NCI-H82 (cell line): Measurements from ENCODE around the gene IGFN1.
"Not testable (repeated sequence)": the region's sequence is repeated elsewhere in the genome, so short reads cannot be mapped to it uniquely, and the experiment has no call there.

Experiments
- DNase-seq: peaks from one replicate; lab custom pipeline; 2025; lab: John Stamatoyannopoulos, UW

The IGFN1 gene

DNA sequence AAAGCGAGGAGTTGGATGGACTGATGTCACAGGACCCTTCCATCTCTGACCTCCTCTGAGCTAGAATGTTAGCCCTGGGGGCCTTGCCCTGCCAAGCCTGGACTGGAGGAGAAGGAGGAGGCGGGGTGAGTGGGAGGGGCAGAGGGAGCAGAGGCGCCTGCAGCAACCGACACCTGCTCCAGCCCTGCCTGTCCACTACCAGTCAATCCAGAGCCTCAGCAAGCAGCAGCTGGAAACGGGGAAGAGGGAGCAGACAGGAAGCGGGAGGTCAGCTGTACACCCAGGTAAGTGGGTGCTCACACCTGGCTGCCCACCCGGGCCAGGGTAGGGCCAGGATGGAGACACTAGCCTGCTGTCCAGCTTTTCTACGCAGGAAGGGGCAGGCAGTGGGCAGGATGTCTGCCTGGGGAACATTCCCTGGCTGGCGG, at the start of gene IGFN1:
TSS of gene IGFN1 (plus strand) at position 201 of the 428 bp plus-strand sequence. CDS start 2,470 bp downstream, outside the sequence.
- peak; percentile 77 for DNase-seq

DNA sequence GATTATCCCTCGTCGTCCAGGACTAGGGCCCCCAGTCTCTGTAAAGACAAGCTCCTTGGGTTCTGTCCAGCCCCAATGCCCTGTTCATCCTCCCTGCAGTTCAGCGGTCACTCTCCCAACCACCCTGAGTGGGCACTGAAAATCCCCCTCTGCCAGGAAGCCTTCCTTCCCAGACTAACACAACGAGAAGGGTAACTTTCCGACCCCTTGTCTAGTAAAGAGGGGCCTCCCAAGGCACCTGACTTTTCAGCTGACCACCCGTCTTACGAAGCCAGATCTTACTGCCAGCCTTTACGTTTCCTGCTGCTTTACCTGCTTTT, 49.7 kb upstream of the IGFN1 start:
- no peak for DNase-seq

- no peak for DNase-seq
Observed at GRCh38 chr1:201141418-201141817, 49.2 kb upstream of the IGFN1 start.

DNA sequence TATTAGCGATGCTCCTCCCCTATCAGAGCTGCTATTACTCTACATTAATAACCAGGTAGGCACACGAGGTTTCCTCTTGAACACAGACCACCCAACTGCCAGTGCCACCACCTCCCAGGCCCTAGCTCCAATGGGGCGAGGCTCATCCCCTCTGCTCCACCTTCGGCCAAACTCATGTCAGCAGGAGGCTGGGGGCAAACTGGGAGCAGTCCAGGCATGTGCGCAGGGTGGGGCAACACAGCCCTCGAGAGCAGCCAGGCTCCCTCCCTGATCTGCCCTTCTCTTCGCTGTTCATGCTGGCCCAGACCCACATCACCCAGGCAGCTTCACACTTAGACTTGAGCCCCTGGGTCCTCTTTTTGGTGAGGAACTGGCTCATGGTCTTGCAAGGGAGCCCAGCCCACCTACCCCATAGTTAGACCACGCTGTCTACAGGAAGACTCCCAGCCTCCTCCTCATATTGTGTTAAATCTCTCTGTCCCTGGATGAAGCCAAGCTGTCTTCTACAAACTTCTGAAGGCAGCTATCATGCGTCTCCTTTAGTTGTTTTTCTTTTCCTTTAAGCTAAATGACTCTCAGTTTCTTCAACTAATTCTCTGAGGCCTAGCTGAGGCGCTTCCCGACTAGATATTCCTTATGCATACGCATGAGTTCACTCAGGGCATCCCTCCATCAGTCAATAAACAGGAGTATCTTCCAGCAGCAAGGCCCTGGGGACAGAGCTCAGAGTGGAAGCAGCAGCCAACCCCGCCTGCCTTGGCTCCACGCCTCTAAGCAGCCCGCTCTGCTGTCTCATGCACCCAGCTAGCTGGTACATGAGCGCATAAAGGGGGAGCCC, 48.4 kb upstream of the IGFN1 start:
- DNase-seq, result no peak

DNA sequence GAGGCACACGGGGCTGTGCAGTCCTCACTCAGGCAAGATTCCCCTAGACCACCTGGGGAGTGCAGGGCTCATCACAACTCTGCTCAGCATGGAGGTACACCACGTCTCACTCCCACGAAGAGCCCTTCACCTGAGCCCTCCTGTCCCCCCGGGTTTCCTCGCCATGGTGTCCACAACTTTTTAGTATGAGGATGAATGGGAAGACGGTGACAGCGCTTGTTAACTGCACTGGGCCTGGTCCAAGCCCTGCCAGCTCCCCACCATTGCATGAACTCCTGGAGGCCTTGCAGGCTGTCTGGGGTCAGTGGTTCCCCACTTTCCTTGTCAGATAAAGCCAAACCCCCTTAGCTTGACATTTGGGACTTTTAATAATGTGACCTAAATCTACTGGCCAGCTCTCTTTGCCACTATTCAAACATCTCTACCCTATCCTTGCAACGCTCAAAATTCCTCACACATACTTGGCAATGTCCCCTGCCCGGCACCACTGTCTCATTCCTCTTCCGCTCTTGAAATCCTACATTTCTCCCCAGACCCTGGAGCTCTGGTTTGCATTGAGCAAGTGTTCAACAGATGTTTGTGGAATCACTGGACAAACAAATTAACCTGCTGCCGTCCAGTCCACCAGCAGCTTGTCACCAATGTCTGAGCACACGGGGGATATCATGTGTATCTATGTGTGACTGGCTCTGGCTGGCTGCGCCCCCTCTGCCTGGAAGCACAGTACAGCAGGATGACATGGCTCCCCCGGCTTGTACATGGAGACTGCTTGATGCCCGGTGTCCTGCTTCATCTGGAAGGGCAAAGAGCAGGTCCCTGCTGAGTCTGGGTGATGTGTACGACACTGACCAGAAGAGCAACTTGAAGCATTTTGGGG, 47.5 kb upstream of the IGFN1 start:
- no peak for DNase-seq

GRCh38 chr1:201143726-201144635, 46.6 kb upstream of the IGFN1 start:
- DNase-seq, result no peak

DNA sequence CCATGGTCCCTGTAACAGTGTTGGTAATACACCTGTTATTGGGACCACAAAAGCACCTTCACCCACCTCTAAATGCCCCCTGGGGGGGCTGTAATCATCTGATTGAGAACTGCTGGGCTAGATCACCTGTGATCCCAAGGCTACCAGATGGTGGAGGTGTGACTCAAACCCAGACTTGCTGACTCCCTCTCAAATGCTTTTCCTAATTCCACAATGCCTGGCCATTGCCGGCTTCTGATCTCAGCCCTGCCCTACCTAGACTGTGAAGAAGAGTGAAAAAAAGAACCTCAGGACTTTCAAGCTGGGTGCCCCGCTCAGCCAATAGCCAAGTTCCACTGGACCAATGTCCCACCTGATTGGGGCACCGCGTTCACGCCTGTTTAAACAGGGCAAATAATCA, 45.9 kb upstream of the IGFN1 start:
- DNase-seq, result peak; percentile 28

DNA sequence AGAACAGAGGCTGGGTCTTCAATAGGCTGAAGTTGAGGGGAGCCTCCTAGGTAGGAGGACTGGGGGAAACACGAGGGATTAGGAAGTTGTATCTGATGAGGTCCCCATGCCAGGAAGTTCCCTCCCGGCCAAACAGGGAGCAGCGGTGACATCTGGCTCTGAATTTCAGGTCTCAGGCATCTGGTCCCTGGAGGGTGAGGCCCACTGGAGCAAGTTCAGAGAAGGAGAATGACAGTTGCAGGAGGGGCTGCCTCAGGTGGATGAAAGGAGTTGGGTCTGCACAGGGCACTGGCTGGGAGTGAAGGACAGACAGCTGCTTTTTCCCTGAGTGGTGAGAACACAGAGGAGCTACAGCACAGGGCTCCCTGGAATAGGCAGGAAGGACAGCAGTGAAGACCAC, 45.5 kb upstream of the IGFN1 start:
- peak; percentile 29 for DNase-seq

GRCh38 chr1:201145816-201146215, 44.8 kb upstream of the IGFN1 start:
- DNase-seq, result no peak

GRCh38 chr1:201146626-201147390, 43.8 kb upstream of the IGFN1 start:
- DNase-seq, result no peak

DNA sequence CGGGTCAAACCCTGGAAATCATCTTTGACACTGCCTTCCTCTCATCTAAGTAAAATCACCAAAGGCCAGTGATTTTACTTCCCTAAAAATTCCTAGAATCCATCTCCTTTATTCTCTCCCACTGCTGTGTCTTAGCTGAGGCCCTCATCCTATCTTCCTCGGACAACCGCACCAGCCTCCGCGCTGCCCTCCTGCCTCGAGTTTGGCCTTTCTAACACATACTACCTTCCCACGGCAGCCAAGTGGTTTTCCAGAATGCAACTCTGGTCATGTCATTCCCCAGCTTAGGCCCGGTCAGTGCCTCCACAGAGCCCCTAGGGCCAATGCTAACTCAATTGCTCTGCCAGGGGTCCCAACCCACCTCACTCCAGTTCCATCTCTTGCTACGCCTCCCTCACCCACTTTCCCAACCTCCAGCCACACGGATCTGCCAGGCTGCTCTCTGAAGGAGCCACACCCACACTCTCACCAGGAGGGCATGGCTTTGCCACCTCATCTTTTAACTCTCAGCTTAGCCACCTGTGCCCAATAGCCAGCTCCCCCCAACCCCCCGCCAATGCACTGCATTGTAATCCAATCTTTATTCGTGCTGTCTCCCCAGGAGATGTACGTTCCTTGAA, 43.1 kb upstream of the IGFN1 start:
- DNase-seq, result no peak

GRCh38 chr1:201149400-201149799, 41.2 kb upstream of the IGFN1 start:
- peak; percentile 74 for DNase-seq

GRCh38 chr1:201153474-201154388, 36.9 kb upstream of the IGFN1 start:
- DNase-seq, result peak; percentile 82

GRCh38 chr1:201154389-201155165, 36.0 kb upstream of the IGFN1 start, which contains the start of gene TMEM9:
TMEM9 (minus strand) TSS chr1:201154474; CDS start chr1:201153923, 551 bp downstream.
- DNase-seq, result peak; percentile 99

DNA sequence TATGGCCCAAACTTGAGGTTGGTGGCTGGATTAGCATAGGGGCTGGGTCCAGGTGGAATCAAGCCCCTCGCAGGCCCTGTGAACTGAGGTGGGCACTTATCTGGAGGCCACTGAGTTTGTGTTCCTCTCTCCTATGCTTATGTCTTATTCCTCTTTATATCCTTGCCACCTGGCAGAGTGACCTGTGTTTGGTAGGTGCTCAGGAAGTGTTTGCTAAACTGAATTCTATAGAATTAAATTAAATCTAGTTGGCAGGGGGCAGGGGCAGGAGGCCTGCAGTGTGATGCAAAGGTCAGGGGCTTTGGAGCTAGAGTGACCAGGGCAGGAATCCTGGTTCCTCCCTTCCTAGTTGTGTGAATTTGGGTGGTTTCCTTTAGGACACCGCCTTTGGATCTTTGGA, 35.3 kb upstream of the IGFN1 start:
- DNase-seq, result no peak

GRCh38 chr1:201156346-201156745, 34.3 kb upstream of the IGFN1 start:
- no peak for DNase-seq

DNA sequence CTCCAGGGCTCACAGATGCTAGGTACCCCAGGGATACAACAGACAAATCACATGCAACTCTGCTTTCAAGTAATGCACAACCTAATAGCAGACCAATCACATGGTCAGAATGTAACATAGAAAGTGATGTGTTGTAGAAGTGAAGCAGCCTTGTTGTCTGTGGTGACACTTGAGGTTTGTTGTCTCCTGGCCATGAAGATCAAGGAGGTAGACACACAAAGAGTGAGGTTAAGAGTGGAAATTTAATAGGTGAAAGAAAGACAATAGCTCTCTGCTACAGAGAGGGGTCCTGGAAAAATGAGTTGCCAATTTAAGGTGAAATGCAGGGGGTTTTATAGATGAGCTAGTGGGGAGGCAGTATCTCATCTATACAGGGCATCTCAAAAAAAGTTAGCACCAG, 33.8 kb upstream of the IGFN1 start:
- no peak for DNase-seq

DNA sequence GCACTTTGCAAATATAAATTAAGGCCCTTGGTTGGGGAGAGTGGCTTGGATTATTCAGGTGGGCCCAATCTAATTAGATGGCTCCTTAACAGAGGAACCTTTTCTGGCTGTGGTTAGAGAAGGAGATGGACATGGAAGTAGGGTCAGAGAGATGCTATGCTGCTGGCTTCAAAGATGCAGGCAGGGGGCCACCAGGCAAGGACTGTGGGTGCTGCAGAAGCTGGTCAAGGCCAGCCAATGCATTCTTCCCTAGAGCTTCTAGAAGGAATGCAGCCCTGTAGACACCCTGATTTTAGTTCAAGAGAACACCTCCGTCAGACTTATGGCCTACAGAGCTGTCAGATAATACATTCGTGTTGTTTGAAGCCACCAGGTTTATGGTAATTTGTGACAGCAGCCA, 32.7 kb upstream of the IGFN1 start:
- no peak for DNase-seq

DNA sequence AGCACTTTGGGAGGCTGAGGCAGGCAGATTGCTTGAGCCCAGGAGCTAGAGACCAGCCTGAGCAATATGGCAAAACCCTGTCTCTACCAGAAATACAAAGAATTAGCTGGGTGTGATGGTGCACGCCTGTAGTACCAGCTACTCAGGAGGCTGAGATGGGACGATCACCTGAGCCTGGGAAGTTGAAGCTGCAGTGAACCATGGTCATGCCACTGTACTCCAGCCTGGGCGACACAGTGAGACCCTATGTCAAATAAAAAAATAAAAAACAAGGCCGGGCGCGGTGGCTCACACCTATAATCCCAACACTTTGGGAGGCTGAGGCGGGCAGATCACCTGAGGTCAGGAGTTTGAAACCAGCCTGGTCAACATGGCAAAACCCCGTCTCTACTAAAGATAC, 27.6 kb upstream of the IGFN1 start:
- DNase-seq, result not testable (repeated sequence)
